Epithelial cell of esophagus (primary cell): ENCODE data around the gene TUBA3E.
A peak's percentile ranks its signal among the peaks of the same experiment; 100 is the strongest.
"Not testable (repeated sequence)": the region's sequence is repeated elsewhere in the genome, so short reads cannot be mapped to it uniquely, and the experiment has no call there.

ENCODE experiments used
- DNase-seq: peaks from one replicate; pipeline ENCODE4 v3.0.0; 2010; ENCODE audit warnings: low read depth
- H3K4me3 ChIP-seq: 2 replicates; pipeline ENCODE4 v1.5.1; 2011; ENCODE audit warnings: mild to moderate bottlenecking, low read length, control low read depth
- CTCF ChIP-seq: IDR thresholded peaks from 2 replicates; pipeline ENCODE4 v1.5.1; 2011; ENCODE audit warnings: low read depth, mild to moderate bottlenecking, low read length, control low read depth, inconsistent platforms; ENCODE audit not compliant: insufficient read depth; ENCODE audit errors: missing control alignments

The TUBA3E gene

GRCh38 chr2:130181325-130181879 lies 16.8 kb downstream of the TUBA3E start, which contains the start of gene SMPD4:
Gene SMPD4, minus strand, starts transcription at chr2:130181602. Its CDS starts 5,010 bp downstream, at chr2:130176592.
- H3K4me3 ChIP-seq = peak within 1 kb of the TSS; percentile 93
- no peak for TF ChIP-seq CTCF
- DNase-seq = peak; percentile 96

GRCh38 chr2:130180404-130181324 lies 17.6 kb downstream of the TUBA3E start:
- DNase-seq = peak; percentile 8
- peak overlapping the region; percentile 93 for H3K4me3 ChIP-seq

GRCh38 chr2:130174866-130175265 lies 23.4 kb downstream of the TUBA3E start:
- not testable (repeated sequence) for H3K4me3 ChIP-seq, DNase-seq

- no peak for DNase-seq
- TF ChIP-seq CTCF = no peak
- H3K4me3 ChIP-seq = no peak overlapping the region
These were observed 28.3 kb downstream of the TUBA3E start for GRCh38 chr2:130169896-130170295.

- DNase-seq, H3K4me3 ChIP-seq: not testable (repeated sequence)
These were observed 29.1 kb downstream of the TUBA3E start for GRCh38 chr2:130169163-130169562.

GRCh38 chr2:130166611-130167010 lies 31.6 kb downstream of the TUBA3E start:
- not testable (repeated sequence) for DNase-seq, H3K4me3 ChIP-seq

GRCh38 chr2:130165293-130166016 lies 32.8 kb downstream of the TUBA3E start:
- no peak for TF ChIP-seq CTCF
- no peak for DNase-seq
- H3K4me3 ChIP-seq = no peak overlapping the region

GRCh38 chr2:130162968-130163367 lies 35.3 kb downstream of the TUBA3E start:
- H3K4me3 ChIP-seq = no peak overlapping the region
- TF ChIP-seq CTCF = no peak
- DNase-seq = no peak

GRCh38 chr2:130162486-130162885 lies 35.8 kb downstream of the TUBA3E start:
- not testable (repeated sequence) for H3K4me3 ChIP-seq, DNase-seq

GRCh38 chr2:130160838-130161705 lies 37.2 kb downstream of the TUBA3E start:
- DNase-seq, H3K4me3 ChIP-seq: not testable (repeated sequence)
